Smooth muscle cell of trachea (primary cell): ENCODE results near the gene ARHGEF37. TPM values are rescaled to one million over a fixed set of nuclear protein-coding genes. Genes with fewer than 3 reads are reported as not detected.

Experiments used
- total RNA-seq: library from RNA; depleted of rRNA; stranded (reverse); fragments of >200 nt; gene quantifications from 2 replicates; pipeline ENCODE4 v1.2.1, GENCODE V29; 2014

The ARHGEF37 gene, protein sequence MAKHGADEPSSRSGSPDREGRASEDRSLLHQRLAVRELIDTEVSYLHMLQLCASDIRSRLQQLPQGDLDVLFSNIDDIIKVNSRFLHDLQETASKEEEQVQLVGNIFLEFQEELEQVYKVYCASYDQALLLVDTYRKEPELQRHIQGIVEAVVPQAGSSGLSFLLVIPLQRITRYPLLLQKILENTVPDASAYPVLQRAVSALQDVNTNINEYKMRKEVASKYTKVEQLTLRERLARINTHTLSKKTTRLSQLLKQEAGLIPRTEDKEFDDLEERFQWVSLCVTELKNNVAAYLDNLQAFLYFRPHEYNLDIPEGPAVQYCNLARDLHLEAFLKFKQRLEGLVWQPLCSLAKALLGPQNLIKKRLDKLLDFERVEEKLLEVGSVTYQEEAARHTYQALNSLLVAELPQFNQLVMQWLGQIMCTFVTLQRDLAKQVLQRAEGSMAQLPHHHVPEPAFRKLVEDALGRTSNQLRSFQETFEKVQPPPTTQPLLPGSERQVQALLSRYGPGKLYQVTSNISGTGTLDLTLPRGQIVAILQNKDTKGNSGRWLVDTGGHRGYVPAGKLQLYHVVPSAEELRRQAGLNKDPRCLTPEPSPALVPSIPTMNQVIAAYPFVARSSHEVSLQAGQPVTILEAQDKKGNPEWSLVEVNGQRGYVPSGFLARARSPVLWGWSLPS
- total RNA-seq: 2.2 and 3.8 TPM in 2 replicates

GRCh38 chr5:149581192-149581861 is at the start of gene ARHGEF37:
Gene ARHGEF37 (plus strand): TSS chr5:149581498. CDS start chr5:149597770, 16,272 bp downstream.

GRCh38 chr5:149551227-149552037 is 29.9 kb upstream of the ARHGEF37 start, which contains the start of gene CSNK1A1:
Gene CSNK1A1 (minus strand): TSS chr5:149551439. CDS start chr5:149550964, 475 bp downstream.

Other genes starting within 250 kb of the ARHGEF37 start
- gene GRPEL2, start 236.0 kb upstream of the ARHGEF37 start, total RNA-seq: 15.9 and 17.7 TPM in 2 replicates
- 5.2 and 7.4 TPM in 2 replicates for gene PCYOX1L, start 223.5 kb upstream of the ARHGEF37 start, total RNA-seq
- gene IL17B, start 202.2 kb upstream of the ARHGEF37 start, total RNA-seq: not detected in 2 replicates
- gene CSNK1A1, start 30.1 kb upstream of the ARHGEF37 start, total RNA-seq: 533 and 542 TPM in 2 replicates
- gene PPARGC1B, start 148.8 kb downstream of the ARHGEF37 start, total RNA-seq: 0.15 and 0.50 TPM in 2 replicates